H1 (cell line): Measurements from ENCODE around the gene ATAD3A.

Experiments
- BRCA1 ChIP-seq: IDR thresholded peaks from 2 replicates; pipeline ENCODE4 v1.6.1; 2012; ENCODE audit warnings: low read depth, low read length, improper control_type of control experiment
- CEBPB ChIP-seq: IDR thresholded peaks from 2 replicates; pipeline ENCODE4 v1.6.1; 2012; ENCODE audit warnings: low read depth, low read length
- PHF8 ChIP-seq: fragments of 200-600 bp; sonication (generic); conservative IDR thresholded peaks from 2 replicates; pipeline ENCODE4 v1.7.1; 2012; ENCODE audit warnings: low read depth, mild to moderate bottlenecking, inconsistent platforms, low read length, moderate library complexity
- POLR2A ChIP-seq, 2 experiments: IDR thresholded peaks; 1 replicate in 1 of 2; 2 replicates in 1 of 2; pipeline ENCODE4 v1.6.1; 2011; ENCODE audit warnings: low read depth in 2 of 2, low read length in 2 of 2, mild to moderate bottlenecking in 2 of 2; ENCODE audit errors: control extremely low read depth in 1 of 2
- RNF2 ChIP-seq: fragments of 200-900, 300-1000 bp; sonication (generic); IDR thresholded peaks from 2 replicates; pipeline ENCODE4 v1.7.1; 2016; ENCODE audit warnings: borderline replicate concordance, low read depth, mild to moderate bottlenecking, antibody characterized with exemption, low read length; ENCODE audit not compliant: poor library complexity, severe bottlenecking; ENCODE audit errors: missing control alignments
- SAP30 ChIP-seq: fragments of 300-600 bp; sonication (generic); IDR thresholded peaks from 2 replicates; pipeline ENCODE4 v1.7.1; 2012; ENCODE audit warnings: low read length, moderate library complexity, mild to moderate bottlenecking, inconsistent platforms; ENCODE audit not compliant: insufficient read depth, insufficient replicate concordance
- YY1 ChIP-seq: IDR thresholded peaks from 2 replicates; pipeline ENCODE4 v1.6.1; 2011; ENCODE audit warnings: low read depth, mild to moderate bottlenecking, low read length
- TF ChIP-seq, protein P1 (sequence below), 3 experiments: IDR thresholded peaks; 1 replicate in 2 of 3; 2 replicates in 1 of 3; pipeline versions ENCODE4 v1.5.1 to v1.6.1; 2011; ENCODE audit warnings: low read length in 3 of 3, mild to moderate bottlenecking in 3 of 3, inconsistent platforms in 2 of 3, low read depth in 1 of 3, moderate library complexity in 1 of 3; ENCODE audit not compliant: insufficient read depth in 1 of 3; ENCODE audit errors: control extremely low read depth in 1 of 3

GRCh38 chr1:1471389-1472052, 40.4 kb upstream of the ATAD3A start, which contains the start of gene ATAD3B:
- peak in 1 of 2 experiments; percentile 52; a peak in 2 of 3 replicates for TF ChIP-seq POLR2A (IDR thresholded peaks at IDR 0.05; ENCODE audit: control extremely low read depth in 1 of 2, low read depth in 2 of 2, low read length in 2 of 2)
- TF ChIP-seq PHF8 = peak; percentile 56
- TF ChIP-seq CEBPB = no peak
- no peak for TF ChIP-seq BRCA1
- TF ChIP-seq SAP30 = no peak
- no peak for TF ChIP-seq YY1
- TF ChIP-seq, protein P1, sequence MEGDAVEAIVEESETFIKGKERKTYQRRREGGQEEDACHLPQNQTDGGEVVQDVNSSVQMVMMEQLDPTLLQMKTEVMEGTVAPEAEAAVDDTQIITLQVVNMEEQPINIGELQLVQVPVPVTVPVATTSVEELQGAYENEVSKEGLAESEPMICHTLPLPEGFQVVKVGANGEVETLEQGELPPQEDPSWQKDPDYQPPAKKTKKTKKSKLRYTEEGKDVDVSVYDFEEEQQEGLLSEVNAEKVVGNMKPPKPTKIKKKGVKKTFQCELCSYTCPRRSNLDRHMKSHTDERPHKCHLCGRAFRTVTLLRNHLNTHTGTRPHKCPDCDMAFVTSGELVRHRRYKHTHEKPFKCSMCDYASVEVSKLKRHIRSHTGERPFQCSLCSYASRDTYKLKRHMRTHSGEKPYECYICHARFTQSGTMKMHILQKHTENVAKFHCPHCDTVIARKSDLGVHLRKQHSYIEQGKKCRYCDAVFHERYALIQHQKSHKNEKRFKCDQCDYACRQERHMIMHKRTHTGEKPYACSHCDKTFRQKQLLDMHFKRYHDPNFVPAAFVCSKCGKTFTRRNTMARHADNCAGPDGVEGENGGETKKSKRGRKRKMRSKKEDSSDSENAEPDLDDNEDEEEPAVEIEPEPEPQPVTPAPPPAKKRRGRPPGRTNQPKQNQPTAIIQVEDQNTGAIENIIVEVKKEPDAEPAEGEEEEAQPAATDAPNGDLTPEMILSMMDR (IDR thresholded peaks at IDR 0.05; ENCODE audit: control extremely low read depth in 1 of 3, insufficient read depth in 1 of 3, low read depth in 1 of 3, low read length in 3 of 3) = no peak
- no peak for TF ChIP-seq RNF2
